ENCODE data around the gene MIX23. TPM values are rescaled to one million over a fixed set of nuclear protein-coding genes. Genes with fewer than 3 reads are reported as not detected.
A peak's percentile ranks its signal among the peaks of the same experiment; 100 is the strongest.

MIX23 gene
- polyA plus RNA-seq, 4 donors: 33.8 to 74.2 (median 57.3) TPM

DNA sequence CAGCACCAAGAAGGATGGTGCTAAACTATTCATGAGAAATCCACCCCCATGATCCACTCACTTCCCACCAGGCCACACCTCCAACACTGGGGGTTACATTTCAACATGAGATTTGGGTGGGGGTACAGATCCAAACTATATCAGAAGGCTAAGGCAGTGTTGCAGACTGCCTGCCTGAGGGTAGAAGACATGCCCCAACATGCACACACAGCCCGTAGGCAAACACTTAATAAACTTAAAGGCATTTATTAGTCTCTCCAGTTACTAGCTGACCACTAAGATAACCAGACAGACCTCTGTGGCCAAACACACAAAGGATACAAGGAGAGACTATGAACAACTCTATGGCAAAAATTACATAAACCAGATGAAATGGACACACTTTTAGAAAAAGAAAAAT, 11.1 kb upstream of the MIX23 start:
- DNase-seq (ENCODE audit: low read depth in 4 of 4, low spot score in 3 of 4): no peak

DNA sequence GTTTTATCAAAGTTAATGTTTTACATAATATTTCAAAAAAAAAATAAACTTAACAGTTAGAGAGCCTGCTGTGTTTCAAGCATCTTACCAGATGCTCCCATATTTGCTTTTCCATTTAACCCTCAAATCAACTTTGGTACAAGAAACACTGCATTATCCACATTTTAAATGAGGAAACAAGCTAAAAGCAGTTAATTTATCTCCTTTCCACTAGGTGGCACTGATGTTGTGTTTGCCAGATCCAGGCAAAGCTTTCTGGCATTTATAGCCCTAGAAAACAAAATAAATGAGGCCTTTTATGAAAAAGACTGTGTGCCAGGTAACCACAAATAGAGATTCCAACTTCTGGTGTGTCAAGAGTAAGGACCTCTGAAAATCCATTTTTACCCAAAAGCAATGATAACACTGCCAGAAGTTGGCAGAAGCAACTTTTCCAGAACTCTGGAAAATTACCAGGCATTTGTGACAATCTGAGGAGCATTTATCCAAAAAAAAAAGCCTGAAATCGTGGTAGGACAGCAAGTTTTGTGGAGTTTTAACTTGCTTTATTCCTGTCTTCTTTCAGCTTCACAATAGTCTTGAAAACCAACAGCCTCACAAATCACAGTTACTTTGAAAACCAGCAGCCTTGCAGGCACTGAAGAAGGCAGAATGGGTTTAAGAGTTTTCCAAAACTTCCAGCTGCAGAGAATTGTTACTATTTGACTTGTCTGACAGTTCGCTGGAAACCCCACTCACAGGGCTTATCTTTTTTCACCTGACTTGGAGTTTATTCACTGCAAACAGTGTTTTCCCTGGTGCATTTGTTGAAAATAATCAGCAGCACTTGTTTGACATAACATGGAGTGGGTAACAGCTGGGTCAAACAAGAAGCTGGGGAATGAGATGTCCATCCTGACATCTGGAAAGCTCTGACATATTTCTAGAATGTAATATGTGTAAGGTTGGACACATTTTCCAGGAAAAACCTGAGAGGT, 10.1 kb upstream of the MIX23 start:
- DNase-seq (ENCODE audit: low read depth in 4 of 4, low spot score in 3 of 4): no peak

DNA sequence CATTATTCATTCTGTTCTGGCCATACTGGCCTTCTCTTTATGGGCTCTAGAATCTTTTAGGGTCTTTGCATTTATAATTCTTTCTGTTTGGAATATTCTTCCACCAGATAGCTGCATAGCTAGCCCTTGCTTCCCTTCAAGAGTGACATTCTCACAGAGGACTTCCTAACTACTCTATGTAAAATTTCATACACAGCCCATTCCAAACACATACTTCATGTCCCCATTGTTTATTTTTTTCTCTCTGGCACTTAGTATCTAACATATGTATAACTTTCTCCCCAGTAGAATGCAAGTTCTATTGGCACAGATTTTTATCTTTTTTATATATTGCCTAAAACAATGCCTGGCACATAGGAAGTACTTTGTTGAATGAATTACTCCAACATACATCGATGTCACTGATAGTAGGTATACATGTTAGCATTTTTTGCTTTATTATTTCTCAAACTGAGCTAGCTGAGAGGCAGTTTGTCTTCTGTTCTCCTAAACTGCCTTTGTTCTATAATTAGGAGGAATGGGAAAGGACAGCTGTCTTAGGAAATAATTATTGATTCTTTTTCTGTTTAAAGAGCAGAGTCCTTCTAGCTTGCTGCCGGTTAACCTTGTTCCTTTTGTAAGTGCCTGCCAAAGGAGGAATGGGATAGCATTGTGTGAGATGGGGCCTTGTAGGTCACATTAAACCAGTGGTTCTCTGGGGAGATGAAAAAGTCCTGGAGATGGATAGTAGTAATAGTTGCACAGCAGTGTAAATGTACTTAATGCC, 8.8 kb upstream of the MIX23 start:
- no peak for DNase-seq (ENCODE audit: low read depth in 4 of 4, low spot score in 3 of 4)

DNA sequence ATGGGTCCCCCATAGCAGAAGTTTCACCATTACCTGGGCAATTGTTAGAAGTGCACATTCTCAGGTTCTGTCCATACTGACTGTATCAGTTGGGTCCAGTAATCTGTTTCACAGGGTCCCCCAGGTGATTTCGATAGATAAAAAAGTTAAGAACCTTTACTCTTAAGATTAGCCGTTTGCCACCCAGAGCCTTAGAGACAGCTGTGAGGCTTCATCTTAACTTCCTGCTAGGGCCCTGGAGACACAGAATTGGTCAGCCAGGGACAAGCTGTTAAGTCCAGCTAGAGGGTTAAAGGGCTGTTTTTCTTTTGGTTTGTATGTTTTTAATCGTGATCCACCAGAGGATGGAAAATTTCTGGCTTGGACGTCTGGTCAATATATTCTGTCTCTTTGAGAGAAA, 7.6 kb upstream of the MIX23 start:
- DNase-seq (ENCODE audit: low read depth in 4 of 4, low spot score in 3 of 4): no peak

DNA sequence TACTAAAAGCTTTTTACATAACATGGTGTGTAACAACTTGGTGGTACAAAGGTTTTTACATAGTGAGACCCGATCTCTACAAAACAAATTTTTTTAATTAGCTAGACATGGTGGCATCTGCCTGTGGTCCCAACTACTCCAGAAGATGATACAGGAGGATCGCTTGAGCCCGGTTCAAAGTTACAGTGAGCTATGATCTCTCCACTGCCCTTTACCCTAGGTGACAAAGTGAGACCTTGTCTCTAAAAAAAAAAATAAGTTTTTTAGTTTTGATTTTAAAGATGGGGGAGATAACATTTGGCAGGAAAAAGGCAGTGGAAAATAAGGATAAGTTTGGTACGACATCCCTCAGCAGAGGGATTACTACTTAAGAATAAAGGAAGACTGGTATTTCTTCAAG, 6.9 kb upstream of the MIX23 start:
- DNase-seq (ENCODE audit: low read depth in 4 of 4, low spot score in 3 of 4): no peak

DNA sequence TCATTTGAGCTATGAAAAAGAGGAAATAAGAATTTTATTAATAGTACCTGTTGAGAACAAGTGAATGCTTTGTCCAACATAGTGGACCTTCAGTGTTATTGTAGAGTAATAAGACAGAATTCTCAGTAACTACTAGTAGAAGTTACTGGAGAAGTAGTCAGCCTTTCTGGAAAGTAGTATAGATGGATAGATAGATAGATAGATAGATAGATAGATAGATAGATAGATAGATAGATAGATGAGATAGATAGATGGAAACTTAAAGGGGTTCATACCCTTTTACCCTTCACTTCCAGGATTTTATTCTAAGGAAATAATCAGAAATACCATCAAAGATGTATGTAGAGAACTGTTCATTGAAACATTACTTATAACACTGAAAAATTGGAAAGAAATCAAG, 6.2 kb upstream of the MIX23 start:
- no peak for DNase-seq (ENCODE audit: low read depth in 4 of 4, low spot score in 3 of 4)

DNA sequence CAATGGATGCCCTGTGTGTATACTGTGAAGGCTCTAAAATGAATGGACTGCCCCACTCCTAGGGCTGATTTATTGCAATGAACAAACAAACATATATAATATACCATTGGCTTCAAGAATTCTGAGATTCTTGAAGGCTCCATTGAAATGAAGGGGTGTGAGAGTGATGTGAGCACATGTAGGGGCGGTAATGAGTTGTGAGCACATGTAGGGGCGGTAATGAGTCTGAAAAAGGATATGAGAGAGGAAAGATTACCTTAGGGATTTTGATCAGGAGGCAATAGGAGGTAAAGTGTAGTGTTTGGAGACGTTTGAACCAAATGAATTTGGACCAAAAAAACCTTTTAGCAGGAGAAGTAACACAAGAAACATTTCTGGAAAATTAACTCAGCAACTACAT, 4.7 kb upstream of the MIX23 start:
- DNase-seq (ENCODE audit: low read depth in 4 of 4, low spot score in 3 of 4): no peak

DNA sequence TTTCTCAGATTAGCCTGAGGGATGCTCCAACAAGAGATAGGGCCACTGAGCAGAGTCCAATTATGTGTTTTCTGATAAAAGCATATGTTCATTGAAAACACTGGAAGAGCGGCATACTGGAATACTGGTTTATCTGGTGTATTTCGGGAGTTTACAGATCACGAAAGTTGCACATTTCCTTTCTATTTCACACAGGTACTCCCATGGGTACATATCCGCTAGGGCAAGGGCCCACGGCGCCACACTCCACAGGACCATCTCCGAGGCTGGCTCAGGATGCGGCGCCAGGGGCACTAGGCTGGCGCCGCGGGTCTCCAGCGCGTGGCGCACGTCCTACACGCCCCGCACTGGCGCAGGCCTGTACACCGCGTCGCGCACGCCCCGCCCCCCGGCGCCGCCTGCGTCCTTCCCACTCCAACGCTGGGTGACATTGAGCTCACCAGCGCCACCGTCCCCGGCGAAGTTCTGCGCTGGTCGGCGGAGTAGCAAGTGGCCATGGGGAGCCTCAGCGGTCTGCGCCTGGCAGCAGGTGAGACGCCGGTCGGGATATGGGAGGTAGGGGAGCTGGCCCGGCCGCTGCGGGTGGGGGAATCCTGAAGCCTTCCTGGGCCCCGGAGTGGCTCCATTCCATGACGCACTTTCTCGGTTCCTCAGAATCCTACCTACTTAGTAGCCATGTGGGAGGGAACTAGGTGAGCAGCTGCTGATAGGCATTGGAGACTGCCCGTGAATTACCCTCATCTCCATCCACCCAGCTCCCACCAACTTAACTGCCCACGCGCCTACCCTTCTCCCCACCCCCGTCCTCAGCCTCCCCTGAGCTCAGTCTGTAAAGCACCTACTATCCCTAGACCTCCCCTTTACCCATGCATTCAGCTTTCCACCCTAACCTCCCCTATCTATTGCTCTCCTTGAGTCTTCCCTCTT, 1.0 kb upstream of the MIX23 start, which contains the start of gene FAM162A:
Gene FAM162A, plus strand, starts transcription at position 412 of the 927 bp plus-strand sequence. Its CDS starts 84 bp downstream, at position 496.
- peak; percentile 78 to 89 (median 87) for DNase-seq (ENCODE audit: low read depth in 4 of 4, low spot score in 3 of 4)

DNA sequence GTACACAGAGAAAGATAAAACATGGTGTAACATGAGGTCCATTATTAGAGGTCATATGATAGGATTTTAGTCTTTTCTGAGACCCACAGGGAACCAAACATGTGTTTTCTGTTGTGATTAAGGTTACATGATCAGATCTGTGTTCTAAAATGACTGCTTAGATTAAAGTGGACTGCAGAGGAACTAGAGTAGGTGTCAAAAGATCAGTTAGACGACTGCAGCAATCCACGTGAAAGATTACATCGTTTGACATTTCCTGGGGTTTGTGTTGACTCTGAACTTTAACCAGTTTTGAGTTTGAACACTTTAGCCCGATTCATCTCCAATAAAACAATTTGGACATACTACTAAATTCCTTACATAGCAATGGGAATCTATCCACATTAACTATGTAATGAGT, 5.1 kb downstream of the MIX23 start:
- DNase-seq (ENCODE audit: low read depth in 4 of 4, low spot score in 3 of 4): no peak

DNA sequence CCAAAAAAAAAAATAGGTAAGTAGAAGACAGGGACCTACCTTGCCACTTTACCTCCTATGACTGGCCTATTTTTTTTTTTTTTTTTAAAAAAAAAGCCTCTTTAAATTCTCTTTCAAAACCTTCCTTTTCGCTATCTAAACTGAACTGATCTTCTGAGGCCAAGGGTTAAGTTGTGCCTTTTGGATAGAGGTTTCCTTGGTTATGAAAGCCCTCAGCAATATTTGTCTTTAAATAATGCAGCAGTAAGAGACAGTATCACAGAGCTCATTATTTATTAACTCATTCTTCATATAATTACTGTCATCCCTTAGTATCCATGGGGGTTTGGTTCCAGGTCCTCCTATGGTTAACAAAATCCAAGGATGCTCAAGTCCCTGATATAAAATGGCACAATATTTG, 9.0 kb downstream of the MIX23 start:
- DNase-seq (ENCODE audit: low read depth in 4 of 4, low spot score in 3 of 4): no peak

DNA sequence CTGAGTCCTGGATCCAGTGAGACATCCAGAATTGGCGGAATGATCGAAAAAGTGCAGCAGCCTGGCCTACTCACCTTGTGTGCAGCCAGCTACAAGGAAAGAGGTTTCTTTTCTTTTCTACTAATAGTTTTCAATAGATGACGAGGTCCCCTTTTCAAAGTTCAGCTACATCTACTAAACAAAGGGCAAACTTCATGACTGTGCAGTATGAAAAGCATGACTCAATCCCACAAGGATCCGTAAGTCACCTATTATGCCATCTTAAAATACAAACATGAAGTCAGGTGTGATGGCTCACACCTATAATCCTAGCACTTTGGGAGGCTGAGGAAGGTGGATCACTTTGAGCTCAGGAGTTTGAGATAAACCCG, 16.7 kb downstream of the MIX23 start:
- no peak for DNase-seq (ENCODE audit: low read depth in 4 of 4, low spot score in 3 of 4)

DNA sequence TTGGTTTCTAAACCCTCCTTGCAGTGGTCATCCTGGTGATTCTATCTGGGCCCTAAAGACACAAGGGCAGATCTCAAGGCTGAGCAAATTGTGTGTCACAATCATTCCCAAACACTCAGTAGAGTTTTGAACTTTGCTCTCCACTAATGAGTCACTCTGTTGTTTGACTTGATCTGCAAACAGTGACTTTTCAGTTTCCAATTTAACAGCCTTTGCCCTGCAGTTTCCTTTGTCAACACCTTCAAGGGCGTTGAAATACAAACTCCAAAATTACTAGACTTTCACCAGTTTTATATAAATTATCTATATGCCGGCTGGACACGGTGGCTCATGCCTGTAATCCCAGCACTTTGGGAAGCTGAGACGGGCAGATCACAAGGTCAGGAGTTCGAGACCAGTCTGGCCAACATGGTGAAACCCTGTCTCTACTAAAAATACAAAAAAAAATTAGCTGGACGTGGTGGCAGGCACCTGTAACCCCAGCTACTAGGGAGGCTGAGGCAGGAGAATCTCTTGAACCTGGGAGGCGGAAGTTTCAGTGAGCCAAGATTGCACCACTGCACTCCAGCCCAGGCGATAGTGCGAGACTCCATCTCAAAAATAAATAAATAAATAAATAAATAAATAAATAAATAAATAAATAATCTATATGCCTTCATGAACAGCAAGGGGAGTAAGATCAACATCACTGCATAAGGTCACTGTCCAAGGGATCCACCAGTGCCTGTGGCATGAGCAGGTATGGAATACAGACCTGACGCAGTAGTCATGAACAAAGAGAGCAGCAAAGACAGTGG, 17.3 kb downstream of the MIX23 start:
- peak in 1 of 4 donors; percentile 5 for DNase-seq (ENCODE audit: low read depth in 4 of 4, low spot score in 3 of 4)

DNA sequence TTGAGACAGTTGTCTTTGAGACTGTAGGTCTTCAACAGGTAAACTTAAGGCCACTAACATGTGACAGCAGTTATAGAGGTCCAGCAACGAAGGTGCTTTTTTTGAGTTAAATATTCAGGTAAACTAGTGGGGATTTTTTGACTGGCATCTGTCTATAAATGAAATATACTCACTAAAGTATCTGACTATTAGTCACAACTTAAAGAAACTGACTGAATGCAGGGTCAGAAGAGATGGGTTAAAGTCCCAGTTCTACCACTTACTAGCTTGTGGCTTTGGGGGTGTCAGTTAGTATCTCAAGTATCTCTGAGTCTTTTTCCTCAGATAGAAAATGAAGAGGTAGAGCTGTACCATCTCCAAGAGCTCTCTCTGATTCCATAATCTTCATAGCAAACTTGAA, 18.0 kb downstream of the MIX23 start:
- DNase-seq (ENCODE audit: low read depth in 4 of 4, low spot score in 3 of 4): no peak

DNA sequence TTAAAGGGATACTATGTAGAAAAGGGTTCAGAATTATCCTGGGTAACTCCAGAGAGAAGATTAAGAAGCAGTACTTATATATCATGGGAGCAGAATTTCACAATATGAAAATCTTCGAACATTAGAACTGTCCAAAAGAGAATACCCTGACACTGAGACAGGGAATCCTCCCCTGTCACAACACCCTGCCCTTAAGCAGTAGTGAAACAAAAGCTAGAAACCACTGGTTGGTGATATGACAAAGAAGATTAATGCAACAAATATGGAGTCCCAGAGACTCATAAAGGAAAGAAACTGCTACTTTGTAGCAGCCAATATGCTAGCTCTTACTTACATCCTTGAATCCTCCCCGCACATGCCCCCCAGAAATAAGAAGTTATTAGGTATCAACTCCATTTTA, 18.5 kb downstream of the MIX23 start:
- DNase-seq (ENCODE audit: low read depth in 4 of 4, low spot score in 3 of 4): no peak

DNA sequence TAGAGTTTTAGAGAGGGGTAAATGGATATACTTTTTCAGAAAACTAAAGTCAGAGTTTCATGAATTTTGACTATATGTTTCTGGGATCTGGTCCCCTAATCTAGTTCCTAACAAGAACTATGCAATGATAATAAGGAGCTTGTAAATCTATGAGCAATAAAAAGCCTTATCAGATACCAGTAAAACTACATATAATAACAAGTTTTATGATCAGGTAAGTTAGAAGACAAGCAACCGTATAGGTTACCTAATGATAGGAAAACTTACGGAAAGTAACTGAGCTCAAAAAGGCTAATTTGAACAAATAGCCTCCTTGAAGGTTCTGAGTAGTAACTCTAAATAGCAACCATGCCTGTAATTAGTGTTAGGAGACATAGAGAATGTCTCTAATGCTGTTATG, 21.0 kb downstream of the MIX23 start:
- DNase-seq (ENCODE audit: low read depth in 4 of 4, low spot score in 3 of 4): no peak

DNA sequence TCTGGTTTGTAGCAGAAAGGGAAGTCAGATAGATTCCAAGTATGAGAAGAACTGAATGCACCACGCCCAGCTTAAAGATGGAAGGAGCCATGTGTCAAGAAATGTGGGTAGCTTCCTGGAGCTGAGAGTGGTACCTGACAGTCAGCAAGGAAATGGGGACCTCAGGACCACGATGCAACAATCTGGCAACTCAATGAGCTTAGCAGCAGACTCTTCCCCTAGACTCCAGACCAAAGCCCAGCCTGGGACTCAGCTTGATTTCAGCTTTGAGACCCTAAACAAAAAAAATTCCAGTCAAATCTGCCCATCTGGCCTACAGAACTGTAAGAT, 24.4 kb downstream of the MIX23 start:
- no peak for DNase-seq (ENCODE audit: low read depth in 4 of 4, low spot score in 3 of 4)

DNA sequence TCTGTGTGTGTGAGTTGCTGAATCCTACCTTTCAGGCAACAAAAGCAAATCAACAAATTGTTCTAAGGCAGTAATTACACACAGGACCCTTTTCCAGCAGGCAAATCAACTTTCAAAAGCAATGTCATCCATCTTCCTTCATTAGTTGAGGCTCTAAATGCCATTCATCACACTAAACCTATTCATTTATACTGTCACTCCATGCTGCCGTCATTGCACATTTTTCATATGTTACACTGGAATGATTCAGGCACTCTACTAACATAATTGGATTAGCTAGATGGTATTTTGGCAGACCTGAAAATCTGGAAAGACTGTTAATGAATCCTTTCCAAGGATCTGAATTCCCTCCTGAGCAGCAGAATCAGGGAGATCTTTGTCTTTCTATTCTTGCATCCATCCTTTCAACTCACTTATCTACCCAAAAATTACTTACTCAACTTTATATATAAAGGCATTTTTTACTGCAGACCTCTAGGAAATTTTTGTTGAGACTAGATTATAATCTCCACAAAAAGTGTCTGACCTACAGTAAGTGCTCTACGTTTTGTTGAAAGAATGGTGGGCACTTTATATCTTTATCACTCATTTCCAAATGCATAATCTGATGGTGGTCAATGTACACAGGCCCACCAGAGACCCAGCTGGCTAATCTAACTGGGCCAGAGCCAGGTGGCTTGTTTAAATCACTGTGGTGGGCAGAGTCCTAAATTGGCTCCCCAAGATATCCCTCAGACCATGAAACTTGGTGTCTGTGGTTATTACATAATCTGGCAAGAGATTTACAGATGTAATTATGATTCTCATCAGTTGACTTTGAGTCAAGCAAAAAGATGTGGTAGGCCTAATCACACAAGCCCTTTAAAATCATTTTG, 25.0 kb downstream of the MIX23 start:
- DNase-seq (ENCODE audit: low read depth in 4 of 4, low spot score in 3 of 4): no peak

DNA sequence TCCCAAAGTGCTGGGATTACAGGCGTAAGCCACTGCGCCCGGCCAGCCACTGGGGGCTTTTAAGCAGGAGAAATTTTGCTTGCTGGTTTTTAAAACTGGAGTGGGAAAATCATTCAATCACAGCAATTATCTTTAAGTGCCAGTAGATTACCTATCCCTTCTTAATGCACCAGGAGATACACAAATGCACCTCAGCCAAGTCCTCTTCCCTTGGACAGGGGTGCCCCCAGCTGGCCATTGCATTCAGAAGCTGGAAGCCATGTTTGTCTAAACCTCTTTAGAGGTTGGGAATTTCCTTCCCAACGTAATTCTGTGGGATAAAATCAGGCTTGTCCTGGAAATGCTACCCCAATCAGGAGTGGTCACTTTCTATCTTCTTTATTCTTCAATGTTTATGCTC, 26.6 kb downstream of the MIX23 start:
- DNase-seq (ENCODE audit: low read depth in 4 of 4, low spot score in 3 of 4): peak in 1 of 4 donors; percentile 26

DNA sequence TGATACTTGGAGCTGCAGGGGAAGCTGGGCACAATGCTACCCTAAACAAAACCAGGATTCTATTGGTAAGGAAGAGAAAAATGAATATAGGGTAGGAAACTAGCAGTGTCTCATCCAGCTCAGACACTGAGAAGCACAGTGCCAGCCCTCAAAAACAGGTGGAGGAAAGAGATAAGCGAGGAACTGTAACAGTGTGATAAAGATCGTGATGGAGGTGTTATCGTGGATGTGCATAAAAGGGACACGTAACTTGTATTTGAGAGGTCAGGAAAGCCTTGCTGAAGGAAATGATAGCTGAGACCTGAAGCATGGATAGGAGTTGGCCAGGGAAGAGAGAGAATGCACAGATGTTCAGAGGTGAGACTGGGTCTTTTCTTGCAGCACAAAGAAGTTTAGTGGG, 27.4 kb downstream of the MIX23 start:
- DNase-seq (ENCODE audit: low read depth in 4 of 4, low spot score in 3 of 4): no peak
